Uterus (tissue), 2 donors: ENCODE measurements around the gene CASP5.

Experiments used
- POLR2A ChIP-seq, 2 donors: fragments of 450-650 bp; IDR thresholded peaks; one replicate each; pipeline ENCODE4 v1.6.1; 2016; ENCODE audit warnings: antibody characterized with exemption in 2 of 2, mild to moderate bottlenecking in 1 of 2, moderate library complexity in 1 of 2
- TF ChIP-seq, protein P1 (sequence below), 4 experiments: fragments of 200-600 bp in 2 of 4; fragments of 450-650 bp in 2 of 4; sonication (generic) in 2 of 4; IDR thresholded peaks; one replicate each; pipeline ENCODE4 v1.5.1; 2016 to 2019; ENCODE audit warnings: antibody characterized with exemption in 4 of 4, mild to moderate bottlenecking in 2 of 4, moderate library complexity in 1 of 4

DNA sequence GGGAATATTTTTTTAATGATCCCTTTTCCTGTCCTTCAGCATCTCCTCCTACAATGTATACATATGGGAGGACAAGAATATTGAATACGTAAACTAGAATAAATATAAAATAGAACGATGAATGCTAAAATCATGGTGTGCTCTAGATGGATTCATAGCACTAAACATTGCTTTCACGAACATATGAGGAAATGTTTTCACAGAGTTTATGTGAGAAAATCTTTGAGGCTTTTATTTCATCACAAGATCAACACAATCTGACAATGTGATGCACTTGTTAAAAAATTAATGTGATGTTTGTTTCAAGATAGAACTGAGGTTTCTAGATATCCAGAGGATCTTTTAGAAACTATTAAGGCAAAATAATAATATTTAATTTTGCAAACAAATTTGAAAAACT, 19.2 kb upstream of the CASP5 start:
- TF ChIP-seq, protein P1, sequence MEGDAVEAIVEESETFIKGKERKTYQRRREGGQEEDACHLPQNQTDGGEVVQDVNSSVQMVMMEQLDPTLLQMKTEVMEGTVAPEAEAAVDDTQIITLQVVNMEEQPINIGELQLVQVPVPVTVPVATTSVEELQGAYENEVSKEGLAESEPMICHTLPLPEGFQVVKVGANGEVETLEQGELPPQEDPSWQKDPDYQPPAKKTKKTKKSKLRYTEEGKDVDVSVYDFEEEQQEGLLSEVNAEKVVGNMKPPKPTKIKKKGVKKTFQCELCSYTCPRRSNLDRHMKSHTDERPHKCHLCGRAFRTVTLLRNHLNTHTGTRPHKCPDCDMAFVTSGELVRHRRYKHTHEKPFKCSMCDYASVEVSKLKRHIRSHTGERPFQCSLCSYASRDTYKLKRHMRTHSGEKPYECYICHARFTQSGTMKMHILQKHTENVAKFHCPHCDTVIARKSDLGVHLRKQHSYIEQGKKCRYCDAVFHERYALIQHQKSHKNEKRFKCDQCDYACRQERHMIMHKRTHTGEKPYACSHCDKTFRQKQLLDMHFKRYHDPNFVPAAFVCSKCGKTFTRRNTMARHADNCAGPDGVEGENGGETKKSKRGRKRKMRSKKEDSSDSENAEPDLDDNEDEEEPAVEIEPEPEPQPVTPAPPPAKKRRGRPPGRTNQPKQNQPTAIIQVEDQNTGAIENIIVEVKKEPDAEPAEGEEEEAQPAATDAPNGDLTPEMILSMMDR (IDR thresholded peaks at IDR 0.05), result no peak
- no peak for TF ChIP-seq POLR2A (IDR thresholded peaks at IDR 0.05)
